Stimulated activated CD8-positive, alpha-beta memory T cell treated with anti-CD3 and anti-CD28 coated beads, Interleukin-2, amount 100 ng/mL, for 1 hour (primary cell): Measurements from ENCODE around the gene FAM78A.
"Not testable (repeated sequence)": the region's sequence is repeated elsewhere in the genome, so short reads cannot be mapped to it uniquely, and the experiment has no call there.

ENCODE experiments used
- DNase-seq, 2 donors: peaks; one replicate each; pipeline ENCODE4 v3.0.0-alpha.2; 2020; ENCODE audit warnings: low read depth in 2 of 2

FAM78A gene

DNA sequence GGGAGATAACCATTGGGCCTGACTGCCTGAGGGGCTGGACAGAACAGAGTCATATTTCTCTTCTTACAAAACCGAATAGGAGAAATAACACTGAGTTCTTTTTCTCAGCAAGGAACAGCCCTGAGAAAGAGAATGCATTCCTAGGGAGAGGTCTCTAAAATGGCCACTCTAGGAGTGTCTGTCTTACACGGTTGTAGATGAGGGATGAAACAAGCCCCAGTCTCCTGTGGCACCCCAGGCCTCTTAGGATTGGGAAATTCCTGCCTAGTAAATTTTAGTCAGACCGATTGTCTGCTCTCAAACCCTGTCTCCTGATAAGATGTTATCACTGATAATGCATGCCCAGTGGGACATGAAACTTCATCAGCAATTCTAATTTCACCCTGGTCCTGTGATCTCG lies 64.4 kb downstream of the FAM78A start:
- DNase-seq: not testable (repeated sequence)
